GM19351 (cell line): ENCODE results near the gene KRT84.
"Not testable (repeated sequence)": the region's sequence is repeated elsewhere in the genome, so short reads cannot be mapped to it uniquely, and the experiment has no call there.

Source experiments
- ATAC-seq: cut with Tn5 transposase; IDR thresholded peaks from one replicate; pipeline ENCODE4 v1.9.1; 2021; ENCODE audit warnings: mild to moderate bottlenecking, moderate library complexity; ENCODE audit not compliant: unreplicated experiment

KRT84 gene

DNA sequence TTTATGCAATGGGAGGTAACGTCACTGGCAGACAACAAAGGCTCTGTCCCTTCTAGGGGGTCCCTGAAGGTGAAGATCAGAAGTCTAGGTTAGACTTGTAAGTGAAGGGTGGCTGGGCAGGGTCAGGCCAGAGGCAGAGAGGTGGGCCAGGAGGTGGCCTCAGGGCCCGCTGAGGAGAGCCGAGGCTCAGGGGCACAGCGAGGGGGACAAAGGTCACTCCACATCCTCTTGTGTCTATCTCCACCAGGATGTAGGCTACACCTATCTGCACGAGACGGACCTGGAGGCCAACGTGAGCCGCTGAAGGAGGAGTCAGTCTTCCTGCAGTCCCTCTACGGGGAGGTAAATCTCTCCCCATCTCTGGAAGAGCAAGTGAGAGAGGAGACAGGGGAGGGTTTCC lies 38.4 kb downstream of the KRT84 start:
- no peak for ATAC-seq

DNA sequence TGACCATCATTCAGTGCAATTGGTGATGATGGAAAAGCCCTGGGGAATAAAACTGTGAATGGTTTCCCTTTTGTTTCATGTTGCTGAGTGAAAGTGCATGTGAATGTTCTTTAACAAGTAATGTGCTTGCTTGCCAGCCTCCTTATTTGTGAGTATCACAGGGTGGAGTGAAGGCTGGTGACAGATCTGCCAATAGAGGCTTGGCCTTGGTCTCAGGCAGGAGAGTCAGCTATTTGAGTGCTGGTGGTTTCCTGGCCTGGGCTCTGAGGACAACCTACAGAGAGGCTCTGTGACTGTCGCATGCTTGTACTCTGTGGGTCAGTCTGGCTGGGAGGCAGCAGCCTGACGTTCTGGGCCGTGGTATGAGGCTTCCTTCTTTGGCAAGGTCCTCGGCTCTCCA lies 38.9 kb downstream of the KRT84 start:
- ATAC-seq = no peak

DNA sequence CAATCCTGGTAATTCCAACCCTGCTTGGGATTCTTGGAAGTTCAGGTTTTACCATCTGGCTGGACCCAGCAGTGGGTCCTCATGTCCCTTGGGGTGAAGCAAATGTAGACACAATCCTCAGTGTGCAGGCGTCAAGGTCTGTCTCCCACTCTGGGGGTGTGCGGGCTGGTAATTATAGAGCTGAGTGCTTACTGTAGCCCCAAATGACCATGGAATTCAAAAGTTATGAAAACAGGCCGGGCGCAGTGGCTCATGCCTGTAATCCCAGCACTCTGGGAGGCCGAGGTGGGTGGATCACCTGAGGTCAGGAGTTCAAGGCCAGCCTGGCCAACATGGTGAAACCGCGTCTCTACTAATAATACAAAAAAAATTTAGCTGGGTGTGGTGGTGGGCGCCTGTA lies 40.4 kb downstream of the KRT84 start:
- ATAC-seq = not testable (repeated sequence)

DNA sequence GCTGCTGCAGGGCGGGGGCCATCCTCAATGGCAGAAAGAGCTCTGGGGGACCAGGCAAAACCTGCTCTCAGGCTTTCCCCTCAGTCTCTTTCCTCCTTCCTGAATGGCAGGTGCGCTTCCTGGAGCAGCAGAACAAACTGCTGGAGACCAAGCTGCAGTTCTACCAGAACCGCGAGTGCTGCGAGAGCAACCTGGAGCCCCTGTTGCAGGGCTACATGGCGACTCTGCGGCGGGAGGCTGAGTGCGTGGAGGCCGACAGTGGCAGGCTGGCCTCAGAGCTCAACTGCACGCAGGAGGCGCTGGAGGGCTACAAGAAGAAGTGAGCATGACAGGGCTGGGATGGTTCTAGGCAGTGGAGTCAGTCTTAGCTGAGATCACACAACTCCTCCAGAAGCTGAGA lies 41.3 kb downstream of the KRT84 start:
- no peak for ATAC-seq

DNA sequence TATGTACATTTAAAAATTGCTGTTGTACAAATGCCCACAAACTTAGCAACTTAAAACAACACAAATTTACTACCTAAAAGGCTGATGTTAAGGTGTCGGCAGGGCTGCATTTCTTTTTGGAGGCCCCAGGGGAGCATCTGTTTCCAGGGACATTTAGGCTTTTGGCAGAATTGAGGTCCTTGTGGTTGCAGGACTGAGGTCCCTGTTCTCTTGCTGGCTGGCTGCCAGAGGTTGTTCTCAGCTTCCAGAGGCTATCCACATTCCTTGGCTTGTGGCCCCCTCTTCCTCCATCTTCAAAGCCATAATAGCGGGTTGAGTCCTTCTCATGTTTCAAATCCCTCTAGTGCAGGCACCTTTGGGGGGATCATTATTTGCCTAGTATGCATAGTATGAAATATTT lies 41.9 kb downstream of the KRT84 start:
- no peak for ATAC-seq

DNA sequence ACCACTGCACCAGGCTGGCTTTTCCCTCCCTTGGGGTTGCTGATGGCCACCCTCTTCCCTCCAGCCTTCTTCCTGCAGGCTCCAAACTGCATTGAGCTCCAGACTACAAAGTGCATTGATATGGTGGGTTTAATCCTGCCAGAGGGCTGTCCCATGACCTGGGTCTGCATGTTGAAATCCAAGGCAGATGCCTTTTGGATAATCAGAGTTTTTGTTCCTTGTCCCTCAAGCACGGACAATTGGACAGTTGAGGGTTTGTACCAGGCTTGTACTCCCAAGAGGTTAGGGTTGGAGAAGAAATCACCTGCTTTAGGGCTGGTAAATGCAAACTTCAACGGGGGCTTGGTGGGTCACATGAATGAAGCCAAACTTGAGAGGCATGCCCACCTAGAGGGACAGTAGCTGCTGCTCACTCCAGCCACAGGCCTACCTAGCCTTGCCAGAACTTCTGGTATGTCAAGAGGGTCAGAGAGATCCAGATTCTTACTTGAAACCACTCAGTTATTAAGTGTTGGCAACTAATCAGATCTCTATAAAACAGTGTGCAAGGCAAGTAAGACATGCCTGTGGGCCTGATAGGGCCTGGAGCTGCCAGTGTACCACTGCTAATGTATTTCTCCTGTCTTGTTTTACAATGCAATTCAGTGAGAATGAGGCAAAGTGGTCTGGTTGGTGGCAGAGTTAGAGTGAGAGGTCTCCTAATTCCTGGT lies 42.5 kb downstream of the KRT84 start:
- no peak for ATAC-seq

DNA sequence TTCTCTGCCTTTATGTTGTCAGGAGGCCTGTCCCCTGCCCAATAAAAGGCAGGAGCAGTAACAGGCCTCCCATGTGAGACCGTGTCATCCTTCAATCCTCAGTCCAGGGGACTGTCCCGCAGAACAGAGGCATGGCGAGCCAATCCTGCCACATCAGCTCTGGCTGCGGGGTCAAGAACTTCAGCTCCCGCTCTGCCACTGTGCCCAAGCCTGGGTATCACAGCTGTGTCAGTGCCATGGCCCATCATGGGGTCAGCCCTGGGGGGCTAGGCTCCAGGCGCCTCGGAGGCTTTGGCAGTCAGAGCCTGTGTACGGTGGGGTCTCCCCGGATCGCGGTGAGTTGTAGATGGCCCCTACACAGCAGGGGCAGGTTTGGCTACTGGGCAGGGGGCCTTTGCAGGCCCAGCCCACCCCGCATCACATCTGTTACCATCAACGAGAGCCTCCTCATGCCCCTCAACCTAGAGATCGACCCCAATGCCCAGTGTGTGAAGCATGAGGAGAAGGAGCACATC lies 44.3 kb downstream of the KRT84 start:
- ATAC-seq = no peak

DNA sequence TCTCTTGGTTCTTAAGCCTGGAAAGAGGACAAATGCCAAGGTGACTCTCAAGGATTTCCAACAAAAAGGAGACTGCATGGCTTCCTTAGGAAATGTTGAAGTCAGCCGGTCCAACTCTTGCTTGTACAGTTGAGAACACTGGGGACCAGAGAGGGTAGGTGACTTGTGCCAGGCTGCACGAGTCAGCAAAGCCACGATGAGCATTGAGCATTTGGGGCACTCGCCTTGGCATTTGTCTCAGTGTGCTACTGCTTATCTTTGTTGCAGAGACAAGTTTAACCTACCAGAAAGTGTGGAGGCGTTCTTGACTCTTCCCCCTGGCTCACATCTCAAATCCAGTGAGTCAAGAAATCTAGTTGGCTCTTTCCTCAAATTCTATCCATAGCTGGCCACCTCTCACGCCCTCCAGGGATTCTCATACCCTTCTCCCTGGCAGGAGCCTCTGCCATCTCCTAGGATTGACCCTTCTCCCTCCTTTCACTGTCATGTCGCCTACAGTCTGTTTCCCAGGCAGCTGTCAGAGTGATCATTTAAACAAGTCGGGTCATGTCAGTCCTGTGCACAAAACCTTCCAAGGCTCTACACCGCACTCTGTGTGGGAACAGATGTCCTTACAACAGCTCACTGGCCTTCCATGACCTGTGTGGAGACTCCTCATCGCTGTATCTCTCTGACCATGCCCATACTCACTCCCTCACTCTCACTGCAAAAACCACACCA lies 47.1 kb downstream of the KRT84 start:
- ATAC-seq = no peak

DNA sequence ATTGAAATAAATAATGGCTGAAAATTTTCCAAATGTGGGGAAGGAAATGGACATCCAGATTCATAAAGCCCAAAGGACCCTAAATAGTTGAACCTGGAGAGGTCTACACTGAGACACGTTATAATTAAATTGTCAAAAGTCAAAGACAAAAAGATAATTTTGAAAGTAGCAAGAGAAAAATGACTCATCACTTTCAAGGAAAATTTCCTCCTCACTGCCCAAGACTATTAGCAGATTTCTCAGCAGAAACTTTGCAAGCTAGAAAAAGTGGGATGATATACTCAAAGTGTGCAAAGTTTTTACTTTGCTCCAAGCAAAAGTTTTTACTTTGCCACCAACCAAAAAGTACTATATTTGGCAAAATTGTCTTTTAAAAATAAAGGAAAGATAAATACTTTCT lies 48.4 kb downstream of the KRT84 start:
- ATAC-seq = no peak

DNA sequence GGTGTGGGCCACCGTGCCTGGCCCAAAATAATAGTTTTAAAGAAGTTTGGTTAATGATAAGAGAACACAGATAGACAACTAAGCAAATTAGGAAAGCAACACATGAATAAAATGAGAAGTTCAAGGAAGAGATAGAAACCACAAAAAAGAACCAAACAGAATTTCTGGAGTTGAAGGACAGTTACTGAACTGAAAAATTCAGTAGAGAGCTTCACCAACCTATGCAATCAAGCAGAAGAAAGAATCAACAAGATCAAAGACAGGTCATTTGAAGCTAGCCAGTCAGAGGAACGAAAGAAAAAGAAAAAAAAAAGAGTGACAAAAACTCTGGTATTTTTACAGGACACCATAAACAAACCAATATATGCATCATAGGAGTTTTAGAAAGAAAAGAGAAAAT lies 48.8 kb downstream of the KRT84 start:
- no peak for ATAC-seq

DNA sequence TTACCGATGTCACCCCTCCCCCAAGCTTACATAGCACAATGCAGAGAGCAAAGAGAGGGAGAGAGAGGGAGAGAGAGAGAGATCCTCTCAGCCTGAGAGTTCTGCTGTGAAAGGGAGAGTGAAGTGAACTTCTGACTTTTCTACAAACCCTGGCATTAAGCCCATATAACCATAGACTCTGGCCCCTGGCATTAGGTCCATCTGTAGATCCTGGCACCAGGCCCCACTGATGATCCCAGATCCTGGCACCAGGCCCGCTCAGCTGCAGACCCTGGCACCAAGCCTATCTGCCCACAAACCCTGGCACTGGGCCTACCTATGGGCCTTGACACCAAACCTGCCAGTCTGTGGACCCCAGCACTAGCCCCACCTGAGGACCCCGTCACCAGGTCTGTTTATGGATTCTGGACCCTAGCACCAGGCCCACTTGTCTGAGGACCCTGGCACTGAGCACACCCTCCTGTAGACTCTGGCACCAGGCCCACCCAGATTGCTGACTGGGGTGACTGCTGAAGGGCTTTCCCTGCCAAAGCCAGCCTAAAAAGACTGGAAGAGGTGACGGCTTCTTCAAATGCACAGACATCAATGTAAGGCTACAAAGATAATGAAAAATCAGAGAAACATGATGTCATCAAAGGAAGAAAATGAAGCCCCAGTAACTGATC lies 49.7 kb downstream of the KRT84 start:
- ATAC-seq = no peak

DNA sequence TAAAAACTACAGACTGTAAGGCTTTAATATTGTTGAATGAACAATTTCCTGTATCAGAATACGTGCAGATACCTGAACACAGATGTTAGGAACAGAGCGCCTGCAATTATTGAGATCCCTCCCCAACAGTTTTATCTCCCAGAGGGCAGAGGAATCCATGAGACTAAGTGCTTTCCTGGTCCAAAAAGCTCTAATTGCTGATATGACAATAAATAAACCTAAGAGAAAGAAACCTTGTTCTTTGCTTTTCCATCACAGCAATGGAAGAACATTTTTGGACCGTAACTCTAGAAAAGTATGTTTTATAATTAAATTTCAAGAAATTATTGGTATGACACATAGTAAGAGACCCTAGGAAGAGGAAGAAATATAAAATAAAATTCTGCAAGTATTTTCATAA lies 51.3 kb downstream of the KRT84 start:
- no peak for ATAC-seq

DNA sequence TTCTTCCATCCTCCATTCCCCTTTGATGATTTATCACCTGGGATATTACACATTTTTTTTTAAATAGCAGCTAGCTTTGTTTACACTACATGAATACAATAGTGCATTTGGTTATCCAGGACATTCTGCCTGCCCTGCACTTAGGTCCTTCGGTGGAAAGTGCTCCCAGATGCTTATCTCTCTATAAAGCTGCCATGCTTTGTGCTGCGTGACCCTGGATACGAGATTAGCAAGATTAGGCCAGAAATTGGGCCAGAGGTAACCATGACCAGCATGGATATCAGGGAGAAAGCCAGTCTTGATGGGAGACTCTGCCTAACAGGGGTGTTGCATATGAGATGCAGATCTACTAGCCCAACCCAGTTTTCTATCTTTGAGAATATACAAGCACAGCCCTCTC lies 52.1 kb downstream of the KRT84 start:
- ATAC-seq = no peak

DNA sequence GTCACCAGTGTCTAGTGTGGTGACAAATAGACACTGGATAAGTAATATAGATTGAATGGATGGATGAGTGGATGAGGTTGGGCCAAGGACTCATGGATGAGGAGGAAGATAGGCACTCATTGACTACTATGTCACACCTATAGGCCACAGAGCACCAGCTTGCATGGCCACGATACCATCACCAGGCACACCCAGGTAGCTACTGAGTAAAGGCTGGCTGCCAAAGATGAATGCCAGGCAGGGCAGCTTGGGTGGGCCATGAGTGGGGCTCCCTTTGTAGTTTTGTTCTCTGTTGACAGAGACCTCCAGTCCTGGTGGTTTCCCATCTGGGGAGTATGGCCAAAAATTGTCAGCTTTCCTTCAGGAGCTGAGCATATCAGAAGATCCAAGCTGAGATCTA lies 53.1 kb downstream of the KRT84 start:
- ATAC-seq = no peak

DNA sequence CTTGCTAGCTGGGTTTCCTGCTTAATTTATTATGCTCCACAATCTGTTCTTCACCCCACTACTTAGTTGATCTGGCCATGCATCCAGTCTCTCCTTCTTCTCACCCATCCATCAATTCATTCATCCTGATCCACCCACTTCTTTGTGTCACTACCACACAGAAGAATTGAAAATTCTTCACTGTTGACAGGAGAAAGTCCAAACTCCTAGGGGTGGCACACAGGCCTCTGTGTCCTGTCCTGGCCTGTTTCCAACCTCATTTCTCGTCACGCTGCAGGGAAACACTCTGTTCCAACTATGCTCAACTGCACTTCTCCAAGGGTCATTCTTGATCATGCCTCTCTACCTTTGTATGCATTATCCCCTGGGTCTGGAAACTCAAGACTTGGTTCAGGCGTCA lies 53.6 kb downstream of the KRT84 start:
- no peak for ATAC-seq

DNA sequence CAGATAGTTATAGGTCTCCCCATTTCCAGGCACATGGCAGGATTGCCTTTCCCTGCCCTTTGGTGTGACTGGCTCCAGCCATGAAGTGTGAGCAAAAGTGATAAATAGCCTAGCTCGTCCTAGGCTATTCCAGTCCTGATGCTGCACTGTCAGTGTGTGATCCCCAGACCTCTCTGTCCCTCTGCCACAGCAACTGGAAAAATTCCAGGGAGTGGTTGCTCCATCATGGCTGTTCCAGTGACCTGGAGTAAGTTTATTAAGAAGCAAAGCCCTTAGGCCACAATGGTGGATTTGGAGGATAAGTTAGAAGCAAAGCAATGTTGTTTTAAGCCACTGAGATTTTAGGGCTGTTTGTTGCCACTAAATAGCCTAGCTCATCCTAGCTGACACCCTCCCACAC lies 54.4 kb downstream of the KRT84 start:
- no peak for ATAC-seq

DNA sequence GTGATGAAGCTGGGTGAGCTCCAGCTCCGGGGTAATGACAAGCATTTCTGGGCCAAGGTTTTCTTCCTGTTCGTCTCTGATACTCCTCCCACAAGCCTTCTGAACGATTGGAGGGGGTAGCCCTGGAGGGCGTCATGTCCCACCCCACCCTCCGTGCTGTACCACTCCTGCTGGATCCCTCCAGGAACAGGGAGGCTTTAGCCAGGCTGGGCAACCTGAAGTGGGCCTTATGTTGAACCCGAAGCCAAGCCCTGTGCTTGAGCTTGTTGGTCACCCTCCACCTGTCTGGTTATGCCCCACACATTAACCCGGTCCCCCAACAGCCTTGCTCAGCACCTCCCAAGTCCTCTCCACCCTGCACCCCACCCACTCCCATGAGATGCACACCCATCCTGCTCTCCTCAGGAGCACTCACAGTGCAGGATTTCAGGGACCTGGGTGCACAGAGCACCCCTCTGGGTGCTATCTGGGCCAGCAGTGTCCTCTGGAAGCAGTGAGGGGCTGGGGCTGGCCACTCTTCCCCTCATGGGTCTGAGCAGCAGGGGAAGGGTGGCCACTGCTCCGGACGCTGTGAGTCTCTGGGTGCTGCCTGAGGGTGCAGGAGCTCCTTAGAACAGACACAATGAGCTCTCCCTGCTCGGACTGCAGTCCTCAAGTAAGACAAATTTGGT lies 57.5 kb downstream of the KRT84 start:
- ATAC-seq = no peak
